SK-N-SH treated with all-trans-retinoic acid at 6 μM for 48 hours (cell line): ENCODE data around the gene SIM1.

Source experiments
- OSR1 ChIP-seq: fragments of 250-450 bp; sonication (Bioruptor Pico); IDR thresholded peaks from 2 replicates; pipeline ENCODE4 v1.8.0; 2022; ENCODE audit warnings: moderate library complexity, mild to moderate bottlenecking, inconsistent platforms
- RARB ChIP-seq: fragments of 250-450 bp; sonication (Bioruptor Pico); IDR thresholded peaks from 2 replicates; pipeline ENCODE4 v1.8.0; 2021; ENCODE audit warnings: mild to moderate bottlenecking, moderate library complexity
- TOX ChIP-seq: fragments of 250-450 bp; sonication (Bioruptor Pico); IDR thresholded peaks from 2 replicates; pipeline ENCODE4 v1.8.0; 2021; ENCODE audit warnings: mild to moderate bottlenecking, moderate library complexity, borderline replicate concordance
- ZFP30 ChIP-seq: fragments of 450-650 bp; formaldehyde crosslinking; IDR thresholded peaks from 2 replicates; pipeline ENCODE4 v1.5.0; 2022; ENCODE audit warnings: mild to moderate bottlenecking, moderate library complexity

DNA sequence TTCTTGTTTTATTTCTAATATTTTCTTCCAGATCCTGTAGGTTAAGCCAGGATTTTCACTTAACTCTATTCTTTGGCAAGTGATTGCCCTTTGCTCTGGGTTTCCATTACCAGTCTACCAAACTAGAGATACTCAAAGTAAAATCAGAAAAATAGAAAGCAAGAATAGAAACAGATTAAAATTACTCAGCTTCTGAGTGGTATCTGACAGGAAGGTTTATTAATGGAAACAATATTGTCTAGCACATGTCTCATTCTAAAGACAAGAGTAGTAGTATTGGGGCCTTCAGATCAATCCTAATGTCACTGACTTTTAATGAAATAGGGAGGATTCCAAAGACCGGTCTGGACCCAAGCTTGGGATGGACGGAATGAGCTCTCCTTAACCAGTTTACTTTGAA is 72.3 kb downstream of the SIM1 start:
- TF ChIP-seq TOX (CRISPR knock-in tag), result no peak
- no peak for TF ChIP-seq RARB (CRISPR knock-in tag)
- no peak for TF ChIP-seq OSR1
- no peak for TF ChIP-seq ZFP30 (CRISPR knock-in tag)
